Activated T-helper 2 cell treated with anti-CD3 and anti-CD28 coated beads, Interferon-gamma antibody, Interleukin-2, Interleukin-4, amounts not matched to agents 10 μg/mL and 5 μg/mL and 100 μg/mL, durations not matched to agents 14 hours and 24 hours and 36 hours (primary cell): Measurements from ENCODE around the gene RASSF4. TPM values are rescaled to one million over a fixed set of nuclear protein-coding genes. Genes with fewer than 3 reads are reported as not detected.

Experiments used
- DNase-seq: peaks from one replicate; pipeline ENCODE4 v3.0.0; 2021; ENCODE audit warnings: low spot score
- H3K27ac Mint-ChIP-seq: one replicate; pipeline ENCODE4 v1.8.0; 2021; ENCODE audit warnings: mixed read lengths
- H3K27me3 Mint-ChIP-seq: one replicate; pipeline ENCODE4 v1.8.0; 2021; ENCODE audit warnings: low read depth, mixed read lengths
- H3K36me3 Mint-ChIP-seq: one replicate; pipeline ENCODE4 v1.8.0; 2021; ENCODE audit warnings: low read depth, mixed read lengths
- H3K4me1 Mint-ChIP-seq: one replicate; pipeline ENCODE4 v1.8.0; 2021; ENCODE audit warnings: low read depth, mixed read lengths
- H3K4me3 Mint-ChIP-seq: one replicate; pipeline ENCODE4 v1.8.0; 2021; ENCODE audit warnings: low read depth, mild to moderate bottlenecking, moderate library complexity, mixed read lengths
- H3K9me3 Mint-ChIP-seq: one replicate; pipeline ENCODE4 v1.8.0; 2021; ENCODE audit warnings: mixed read lengths
- intact Hi-C: fragments of 100-400 bp; cut with micrococcal nuclease; formaldehyde crosslinking; loops from one replicate; pipeline ENCODE4 v1.15.1; 2023
- total RNA-seq: library from RNA; stranded (reverse); gene quantifications from 2 replicates; pipeline ENCODE4 v1.2.3, GENCODE V29; 2022

Gene RASSF4
- total RNA-seq, 1 donor from 2014 or later = 0.66 TPM

DNA sequence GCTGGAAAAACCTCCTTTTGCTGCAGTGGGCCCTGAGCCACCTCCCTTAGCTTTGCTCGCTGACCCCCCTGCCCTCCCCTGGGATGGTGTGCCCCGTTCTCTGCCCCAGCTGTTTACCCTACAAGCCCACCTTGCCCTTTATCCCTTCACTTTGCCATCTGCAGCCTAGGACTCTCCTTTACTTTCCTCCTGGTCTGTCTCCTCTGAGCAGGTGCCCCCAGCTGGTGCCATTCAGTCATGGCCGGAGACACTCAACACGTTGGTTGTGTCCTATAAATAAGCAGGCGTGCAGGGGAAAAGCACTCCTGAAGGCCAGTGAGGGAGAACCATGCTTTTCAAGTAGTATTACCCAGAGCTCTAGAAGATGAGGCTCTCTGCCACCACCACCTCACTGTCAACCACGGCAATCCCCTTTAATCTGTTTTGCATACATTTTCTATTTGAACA lies 6.1 kb downstream of the RASSF4 start:
- peaks cover 32% of the 10 kb centered on the region for H3K4me1 Mint-ChIP-seq
- H3K4me3 Mint-ChIP-seq = no peak overlapping the region
- peak overlapping the region; percentile 32 for H3K27ac Mint-ChIP-seq
- no peak for DNase-seq
- H3K36me3 Mint-ChIP-seq = no peaks in the 10 kb centered on the region
- H3K27me3 Mint-ChIP-seq = no peaks in the 10 kb centered on the region
- H3K9me3 Mint-ChIP-seq = no peaks in the 10 kb centered on the region
- intact Hi-C loops = no loop called here

DNA sequence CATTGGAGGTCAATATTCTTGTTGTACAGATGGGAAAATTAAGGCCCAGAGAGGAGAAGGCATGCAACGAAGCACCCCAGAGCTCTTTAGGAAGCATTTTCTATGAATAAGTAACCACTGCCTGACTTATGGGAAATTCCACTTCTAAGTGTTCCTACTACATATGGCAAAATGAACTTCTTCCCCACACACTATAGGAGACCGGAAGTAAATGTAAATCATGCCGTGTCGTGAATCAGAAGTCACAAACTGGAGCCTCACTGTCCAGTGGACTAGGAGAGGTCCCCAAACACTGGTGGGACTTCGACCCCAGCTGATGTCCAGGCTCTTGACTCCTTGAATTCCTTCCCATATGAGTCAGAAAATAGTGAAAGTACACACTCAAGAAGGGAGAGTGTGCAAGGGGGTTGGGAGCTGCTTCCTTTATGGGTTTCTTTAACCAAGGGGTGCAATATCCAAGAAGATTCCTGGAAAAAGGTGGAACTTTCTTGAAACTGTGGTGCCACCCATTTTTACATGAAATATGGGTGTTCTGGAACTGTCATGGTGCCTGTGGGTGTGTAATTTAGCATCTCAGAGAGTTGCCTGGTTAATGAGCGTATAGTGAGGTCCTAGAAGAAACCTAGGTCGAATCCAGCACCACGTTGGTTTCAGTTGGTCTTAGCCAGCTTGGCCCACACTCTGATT lies 6.7 kb downstream of the RASSF4 start:
- H3K36me3 Mint-ChIP-seq = no peaks in the 10 kb centered on the region
- no peak overlapping the region for H3K4me3 Mint-ChIP-seq
- intact Hi-C loops = no loop called here
- peak overlapping the region; percentile 32 for H3K27ac Mint-ChIP-seq
- H3K27me3 Mint-ChIP-seq = no peaks in the 10 kb centered on the region
- DNase-seq = no peak
- no peaks in the 10 kb centered on the region for H3K9me3 Mint-ChIP-seq
- H3K4me1 Mint-ChIP-seq = peaks cover 32% of the 10 kb centered on the region

DNA sequence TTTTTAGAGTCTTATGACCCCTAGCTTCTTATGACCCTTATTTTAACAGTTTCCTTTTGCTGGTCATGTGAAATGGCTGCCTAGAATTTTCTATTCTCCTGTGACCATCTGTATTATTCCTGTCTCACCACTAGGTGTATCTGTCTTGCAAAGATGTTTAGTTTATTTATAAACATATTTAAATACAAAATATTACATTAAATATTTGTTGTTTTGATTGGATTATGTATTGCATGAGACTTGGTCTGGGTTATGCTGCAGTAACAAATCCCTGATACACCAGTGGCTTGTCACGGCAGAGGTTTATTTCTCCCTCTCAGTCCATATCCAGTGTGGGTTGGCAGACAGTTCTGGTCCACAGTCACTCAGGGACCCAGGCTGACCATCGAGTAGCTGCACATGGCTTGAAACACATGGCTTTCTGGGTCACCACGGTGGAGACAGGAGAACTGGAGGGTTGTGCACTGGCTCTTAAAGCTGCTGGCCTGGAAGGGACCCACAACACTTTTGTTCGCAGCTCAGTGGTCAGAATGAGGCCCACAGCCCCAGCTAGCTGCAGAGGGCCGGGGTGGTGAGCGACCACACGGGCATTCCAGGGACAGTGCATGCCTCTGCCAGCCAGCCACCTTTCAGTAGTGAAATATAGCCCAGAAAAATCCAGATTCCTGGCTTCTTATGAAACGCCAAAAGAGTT lies 7.4 kb downstream of the RASSF4 start:
- Mint-ChIP-seq H3K27ac (no peak overlapping the region), H3K27me3 (no peaks in the 10 kb centered on the region), H3K36me3 (no peaks in the 10 kb centered on the region), H3K9me3 (no peaks in the 10 kb centered on the region), H3K4me1 (peaks cover 32% of the 10 kb centered on the region), H3K4me3 (no peak overlapping the region)
- no peak for DNase-seq
- intact Hi-C loops = no loop called here

- H3K27me3 Mint-ChIP-seq = no peaks in the 10 kb centered on the region
- no peak overlapping the region for H3K4me3 Mint-ChIP-seq
- no peak overlapping the region for H3K27ac Mint-ChIP-seq
- H3K9me3 Mint-ChIP-seq = no peaks in the 10 kb centered on the region
- H3K36me3 Mint-ChIP-seq = no peaks in the 10 kb centered on the region
- intact Hi-C loops = no loop called here
- H3K4me1 Mint-ChIP-seq = peaks cover 32% of the 10 kb centered on the region
- no peak for DNase-seq
Observed at GRCh38 chr10:44967616-44968015, 8.0 kb downstream of the RASSF4 start.

GRCh38 chr10:44968091-44968490 lies 8.5 kb downstream of the RASSF4 start:
- Mint-ChIP-seq H3K27me3 (no peaks in the 10 kb centered on the region), H3K27ac (peak overlapping the region; percentile 40), H3K4me3 (no peak overlapping the region), H3K36me3 (no peaks in the 10 kb centered on the region), H3K4me1 (peaks cover 32% of the 10 kb centered on the region), H3K9me3 (no peaks in the 10 kb centered on the region)
- intact Hi-C loops = no loop called here
- no peak for DNase-seq

GRCh38 chr10:44968500-44969400 lies 9.1 kb downstream of the RASSF4 start:
- peak overlapping the region; percentile 7 for H3K27ac Mint-ChIP-seq
- no peaks in the 10 kb centered on the region for H3K9me3 Mint-ChIP-seq
- intact Hi-C loops = no loop called here
- peaks cover 36% of the 10 kb centered on the region for H3K4me1 Mint-ChIP-seq
- no peaks in the 10 kb centered on the region for H3K36me3 Mint-ChIP-seq
- no peak overlapping the region for H3K4me3 Mint-ChIP-seq
- DNase-seq = no peak
- H3K27me3 Mint-ChIP-seq = no peaks in the 10 kb centered on the region

DNA sequence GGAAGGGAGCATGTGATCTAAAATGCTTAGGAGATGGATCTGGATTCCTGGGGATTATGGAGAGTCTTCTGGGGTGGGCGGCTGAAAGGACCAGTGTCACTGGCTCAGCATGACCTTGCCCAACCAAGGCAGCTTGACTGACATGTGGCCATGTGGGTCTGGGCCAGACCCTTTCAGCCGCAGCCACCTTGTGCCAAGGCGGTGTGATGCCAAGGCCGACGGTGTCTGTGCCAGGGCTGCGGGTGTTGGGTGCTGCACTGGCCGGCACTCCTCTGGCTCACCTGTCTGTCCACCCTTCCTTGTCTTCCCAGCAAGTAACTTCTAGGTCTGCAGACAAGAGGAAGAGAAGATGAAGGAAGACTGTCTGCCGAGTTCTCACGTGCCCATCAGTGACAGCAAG lies 10.3 kb downstream of the RASSF4 start:
- Mint-ChIP-seq H3K36me3 (no peaks in the 10 kb centered on the region), H3K4me1 (peaks cover 37% of the 10 kb centered on the region), H3K9me3 (no peaks in the 10 kb centered on the region), H3K4me3 (no peak overlapping the region), H3K27me3 (no peaks in the 10 kb centered on the region), H3K27ac (no peak overlapping the region)
- no peak for DNase-seq
- intact Hi-C loops = no loop called here

- Mint-ChIP-seq H3K36me3 (no peaks in the 10 kb centered on the region), H3K4me1 (peaks cover 30% of the 10 kb centered on the region), H3K9me3 (no peaks in the 10 kb centered on the region), H3K27me3 (no peaks in the 10 kb centered on the region), H3K4me3 (no peak overlapping the region), H3K27ac (no peak overlapping the region)
- DNase-seq = no peak
- intact Hi-C loops = no loop called here
Observed at GRCh38 chr10:44970812-44971395, 11.3 kb downstream of the RASSF4 start.

DNA sequence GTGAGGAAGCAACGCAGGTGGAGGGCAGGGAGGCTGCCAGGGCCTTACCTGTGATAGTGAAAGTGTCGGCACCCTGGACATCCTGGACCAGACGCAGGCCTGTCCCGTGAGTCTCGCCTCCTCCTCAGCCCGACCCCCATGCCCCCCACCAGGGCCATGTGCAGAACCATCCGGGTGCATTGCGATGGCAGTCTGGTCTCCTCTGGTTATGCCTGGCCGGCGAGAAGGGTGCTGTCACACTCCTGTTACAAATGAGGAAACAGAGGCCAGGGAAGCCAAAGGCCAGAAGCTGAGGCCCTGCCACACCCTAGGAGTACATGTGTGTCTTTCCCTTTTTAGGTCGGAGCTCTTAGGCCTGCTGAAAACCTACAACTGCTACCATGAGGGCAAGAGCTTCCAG lies 11.8 kb downstream of the RASSF4 start:
- Mint-ChIP-seq H3K27ac (no peak overlapping the region), H3K36me3 (no peaks in the 10 kb centered on the region), H3K4me3 (no peak overlapping the region), H3K27me3 (no peaks in the 10 kb centered on the region), H3K9me3 (no peaks in the 10 kb centered on the region), H3K4me1 (peaks cover 25% of the 10 kb centered on the region)
- intact Hi-C loops = no loop called here
- DNase-seq = no peak

GRCh38 chr10:44971935-44972757 lies 12.5 kb downstream of the RASSF4 start:
- no peaks in the 10 kb centered on the region for H3K9me3 Mint-ChIP-seq
- H3K36me3 Mint-ChIP-seq = no peaks in the 10 kb centered on the region
- H3K27me3 Mint-ChIP-seq = no peaks in the 10 kb centered on the region
- no peak for DNase-seq
- no peak overlapping the region for H3K4me3 Mint-ChIP-seq
- intact Hi-C loops = no loop called here
- H3K27ac Mint-ChIP-seq = no peak overlapping the region
- H3K4me1 Mint-ChIP-seq = peaks cover 26% of the 10 kb centered on the region

GRCh38 chr10:44972874-44973306 lies 13.3 kb downstream of the RASSF4 start:
- H3K36me3 Mint-ChIP-seq = no peaks in the 10 kb centered on the region
- H3K27ac Mint-ChIP-seq = no peak overlapping the region
- H3K4me3 Mint-ChIP-seq = no peak overlapping the region
- intact Hi-C loops = no loop called here
- peaks cover 20% of the 10 kb centered on the region for H3K4me1 Mint-ChIP-seq
- H3K27me3 Mint-ChIP-seq = no peaks in the 10 kb centered on the region
- no peaks in the 10 kb centered on the region for H3K9me3 Mint-ChIP-seq
- no peak for DNase-seq
